ENCODE data around the gene CYP1A2.

DNA sequence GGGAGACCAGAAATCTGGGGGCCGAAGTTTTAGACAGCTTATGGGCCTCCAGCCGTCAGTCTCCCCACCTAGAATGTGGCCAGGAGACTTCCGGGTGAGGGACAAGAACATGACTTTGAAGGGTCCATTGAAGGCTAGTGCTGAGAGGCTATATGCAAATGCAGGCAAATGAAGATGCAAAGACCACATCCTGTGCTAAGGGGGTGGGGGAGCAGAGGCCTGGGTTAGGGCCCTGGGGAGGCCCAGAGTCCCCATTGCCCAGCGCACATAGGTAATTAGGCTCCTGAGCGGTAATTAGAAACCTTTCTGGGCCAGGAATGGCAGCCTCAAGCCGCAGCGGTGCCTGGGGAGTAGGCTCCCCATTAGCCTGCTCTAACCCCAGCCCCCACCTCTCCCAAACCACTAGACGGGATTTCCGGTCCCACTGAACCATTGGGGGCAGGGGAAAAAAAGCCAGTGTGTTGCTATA, 40.1 kb downstream of the CYP1A2 start:
- TF ChIP-seq, protein P1, sequence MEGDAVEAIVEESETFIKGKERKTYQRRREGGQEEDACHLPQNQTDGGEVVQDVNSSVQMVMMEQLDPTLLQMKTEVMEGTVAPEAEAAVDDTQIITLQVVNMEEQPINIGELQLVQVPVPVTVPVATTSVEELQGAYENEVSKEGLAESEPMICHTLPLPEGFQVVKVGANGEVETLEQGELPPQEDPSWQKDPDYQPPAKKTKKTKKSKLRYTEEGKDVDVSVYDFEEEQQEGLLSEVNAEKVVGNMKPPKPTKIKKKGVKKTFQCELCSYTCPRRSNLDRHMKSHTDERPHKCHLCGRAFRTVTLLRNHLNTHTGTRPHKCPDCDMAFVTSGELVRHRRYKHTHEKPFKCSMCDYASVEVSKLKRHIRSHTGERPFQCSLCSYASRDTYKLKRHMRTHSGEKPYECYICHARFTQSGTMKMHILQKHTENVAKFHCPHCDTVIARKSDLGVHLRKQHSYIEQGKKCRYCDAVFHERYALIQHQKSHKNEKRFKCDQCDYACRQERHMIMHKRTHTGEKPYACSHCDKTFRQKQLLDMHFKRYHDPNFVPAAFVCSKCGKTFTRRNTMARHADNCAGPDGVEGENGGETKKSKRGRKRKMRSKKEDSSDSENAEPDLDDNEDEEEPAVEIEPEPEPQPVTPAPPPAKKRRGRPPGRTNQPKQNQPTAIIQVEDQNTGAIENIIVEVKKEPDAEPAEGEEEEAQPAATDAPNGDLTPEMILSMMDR (IDR thresholded peaks at IDR 0.05): no peak
- TF ChIP-seq POLR2A (IDR thresholded peaks at IDR 0.05) (no peak), EP300 (IDR thresholded peaks at IDR 0.05) (no peak)

Data from ovary (tissue), 3 donors.